Suppressor macrophage (primary cell): Measurements from ENCODE around the gene TMEM234.
"Not testable (repeated sequence)": the region's sequence is repeated elsewhere in the genome, so short reads cannot be mapped to it uniquely, and the experiment has no call there.

Experiments used
- DNase-seq, 4 experiments: peaks; one replicate each; pipeline ENCODE4 v3.0.0-alpha.2; 2020 to 2022
- total RNA-seq, 17 experiments: gene quantifications; one replicate each; lab custom pipeline; 2026; ENCODE audit warnings: mixed read lengths in 6 of 17, inconsistent platforms in 3 of 17; lab: John Stamatoyannopoulos, UW

Gene TMEM234
- 4.0 to 18.4 (median 10.6) reads per million in 17 experiments for total RNA-seq

GRCh38 chr1:32221980-32222755, at the start of gene TMEM234, which contains the start of gene EIF3I:
Gene TMEM234, minus strand, starts transcription at chr1:32222353. Its CDS starts 31 bp downstream, at chr1:32222322.
Gene EIF3I, plus strand, starts transcription at chr1:32222407. Its CDS starts 35 bp downstream, at chr1:32222442.
- peak; percentile 93 to 96 (median 96) for DNase-seq

GRCh38 chr1:32269744-32270143, 47.6 kb upstream of the TMEM234 start:
- DNase-seq = no peak

- no peak for DNase-seq
These were observed 44.9 kb upstream of the TMEM234 start for GRCh38 chr1:32266921-32267591.

- DNase-seq = no peak
These were observed 43.7 kb upstream of the TMEM234 start for GRCh38 chr1:32265846-32266245.

GRCh38 chr1:32263744-32264143, 41.6 kb upstream of the TMEM234 start:
- no peak for DNase-seq

GRCh38 chr1:32263236-32263593, 41.1 kb upstream of the TMEM234 start:
- DNase-seq = not testable (repeated sequence)

- DNase-seq = no peak
These were observed 35.0 kb upstream of the TMEM234 start for GRCh38 chr1:32257227-32257508.

- no peak for DNase-seq
These were observed 34.5 kb upstream of the TMEM234 start for GRCh38 chr1:32256473-32257226.

- no peak for DNase-seq
These were observed 33.2 kb upstream of the TMEM234 start for GRCh38 chr1:32255072-32256071.

- DNase-seq = no peak
These were observed 29.0 kb upstream of the TMEM234 start, which contains the start of gene LCK for GRCh38 chr1:32250893-32251716. Gene LCK, plus strand, starts transcription at chr1:32251265. Its CDS starts 23,065 bp downstream, at chr1:32274330.

- DNase-seq = no peak
These were observed 27.8 kb upstream of the TMEM234 start for GRCh38 chr1:32249831-32250525.

- peak; percentile 81 to 94 (median 87) for DNase-seq
These were observed 26.1 kb upstream of the TMEM234 start for GRCh38 chr1:32247983-32248889.

GRCh38 chr1:32247452-32247851, 25.3 kb upstream of the TMEM234 start:
- DNase-seq = no peak

GRCh38 chr1:32246888-32247273, 24.7 kb upstream of the TMEM234 start, which contains the start of gene FAM167B:
Gene FAM167B, plus strand, starts transcription at chr1:32247222. Its CDS starts 200 bp downstream, at chr1:32247422.
- DNase-seq = no peak

- DNase-seq = peak; percentile 26 to 68 (median 63)
These were observed 20.2 kb upstream of the TMEM234 start for GRCh38 chr1:32242341-32242851.

GRCh38 chr1:32241001-32241763, 19.0 kb upstream of the TMEM234 start:
- peak; percentile 17 to 43 (median 28) for DNase-seq

GRCh38 chr1:32240140-32240951, 18.2 kb upstream of the TMEM234 start:
- peak; percentile 65 to 80 (median 76) for DNase-seq
